Kidney epithelial cell (primary cell): ENCODE measurements around the gene UBASH3B. TPM values are rescaled to one million over a fixed set of nuclear protein-coding genes. Genes with fewer than 3 reads are reported as not detected.

Source experiments
- DNase-seq: peaks from one replicate; pipeline ENCODE4 v3.0.0-alpha.2; 2010; ENCODE audit warnings: low read depth
- H3K27me3 ChIP-seq: 2 replicates; pipeline ENCODE4 v1.6.0; 2011; ENCODE audit warnings: low read length; ENCODE audit not compliant: control insufficient read depth, insufficient read depth
- H3K36me3 ChIP-seq: 2 replicates; pipeline ENCODE4 v1.5.1; 2011; ENCODE audit warnings: low read length; ENCODE audit not compliant: control insufficient read depth, insufficient read depth
- H3K4me3 ChIP-seq: 2 replicates; pipeline ENCODE4 v1.5.1; 2011; ENCODE audit warnings: low read depth, mild to moderate bottlenecking, control low read depth, low read length
- total RNA-seq: library from RNA; depleted of rRNA; stranded (reverse); fragments of >200 nt; gene quantifications from 2 replicates; pipeline ENCODE4 v1.2.3, GENCODE V29; 2015
- TF ChIP-seq, protein P1 (sequence below): IDR thresholded peaks from 2 replicates; pipeline ENCODE4 v1.5.1; 2011; ENCODE audit warnings: mild to moderate bottlenecking, moderate library complexity, low read length, control low read depth, inconsistent platforms; ENCODE audit not compliant: insufficient read depth, poor library complexity, severe bottlenecking

Gene UBASH3B
- total RNA-seq, 1 donor from 2014 or later = 32.0 TPM

DNA sequence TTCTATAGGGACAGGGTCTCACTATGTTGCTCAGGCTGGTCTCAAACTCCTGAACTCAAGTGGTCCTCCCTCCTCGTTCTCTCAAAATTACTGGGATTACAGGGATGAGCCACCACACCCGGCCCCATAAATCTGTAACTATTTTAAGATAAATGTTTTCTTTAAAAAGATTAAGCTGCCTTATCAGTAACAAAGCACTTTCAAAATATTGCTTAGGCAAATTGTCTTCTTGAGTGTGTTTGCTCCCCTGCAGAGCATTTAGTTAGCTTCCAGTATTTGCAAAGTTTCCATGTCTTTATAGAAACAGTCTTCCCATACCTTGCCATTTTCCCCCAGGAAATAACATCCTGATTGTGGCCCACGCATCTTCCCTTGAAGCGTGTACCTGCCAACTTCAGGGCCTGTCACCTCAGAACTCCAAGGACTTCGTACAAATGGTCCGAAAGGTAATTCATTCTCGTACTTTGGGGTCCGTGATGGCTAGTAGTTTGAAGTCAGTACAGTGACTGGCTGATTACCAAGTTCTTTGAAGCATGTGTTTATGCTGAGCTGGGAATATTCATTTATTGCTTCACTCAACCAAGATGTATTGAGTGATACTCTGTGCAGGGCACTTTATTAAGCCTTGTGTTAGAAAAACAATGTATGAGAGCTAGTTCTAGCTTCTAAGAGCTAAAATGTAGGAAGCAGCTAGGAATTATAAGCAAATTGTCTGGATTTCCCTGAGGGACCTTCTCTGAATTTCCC, 152.4 kb downstream of the UBASH3B start:
- Histone ChIP-seq H3K4me3 (no peak overlapping the region), H3K27me3 (no peaks in the 10 kb centered on the region), H3K36me3 (peaks cover 2% of the 10 kb centered on the region)
- no peak for DNase-seq
- TF ChIP-seq, protein P1, sequence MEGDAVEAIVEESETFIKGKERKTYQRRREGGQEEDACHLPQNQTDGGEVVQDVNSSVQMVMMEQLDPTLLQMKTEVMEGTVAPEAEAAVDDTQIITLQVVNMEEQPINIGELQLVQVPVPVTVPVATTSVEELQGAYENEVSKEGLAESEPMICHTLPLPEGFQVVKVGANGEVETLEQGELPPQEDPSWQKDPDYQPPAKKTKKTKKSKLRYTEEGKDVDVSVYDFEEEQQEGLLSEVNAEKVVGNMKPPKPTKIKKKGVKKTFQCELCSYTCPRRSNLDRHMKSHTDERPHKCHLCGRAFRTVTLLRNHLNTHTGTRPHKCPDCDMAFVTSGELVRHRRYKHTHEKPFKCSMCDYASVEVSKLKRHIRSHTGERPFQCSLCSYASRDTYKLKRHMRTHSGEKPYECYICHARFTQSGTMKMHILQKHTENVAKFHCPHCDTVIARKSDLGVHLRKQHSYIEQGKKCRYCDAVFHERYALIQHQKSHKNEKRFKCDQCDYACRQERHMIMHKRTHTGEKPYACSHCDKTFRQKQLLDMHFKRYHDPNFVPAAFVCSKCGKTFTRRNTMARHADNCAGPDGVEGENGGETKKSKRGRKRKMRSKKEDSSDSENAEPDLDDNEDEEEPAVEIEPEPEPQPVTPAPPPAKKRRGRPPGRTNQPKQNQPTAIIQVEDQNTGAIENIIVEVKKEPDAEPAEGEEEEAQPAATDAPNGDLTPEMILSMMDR = no peak

DNA sequence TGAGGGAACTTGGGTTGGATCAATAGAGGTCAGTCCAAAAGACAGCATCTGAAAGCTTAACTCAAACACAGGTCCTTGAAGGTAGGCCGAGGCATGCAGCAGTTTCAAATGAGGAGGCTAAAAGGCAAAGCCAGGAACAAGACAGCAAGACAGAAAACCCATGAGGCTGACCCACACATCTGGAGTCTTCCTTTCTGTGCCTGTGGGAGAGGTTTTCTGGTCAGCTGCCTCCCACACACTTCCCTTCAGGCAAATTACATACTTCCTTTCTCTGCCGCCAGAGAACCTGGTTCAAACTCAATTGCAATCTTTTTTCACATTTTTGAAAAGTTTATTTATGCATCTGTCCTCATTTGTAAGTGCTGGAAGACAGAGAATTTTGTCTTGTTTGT, 153.0 kb downstream of the UBASH3B start:
- TF ChIP-seq, protein P1 = no peak
- H3K4me3 ChIP-seq = no peak overlapping the region
- DNase-seq = no peak
- no peaks in the 10 kb centered on the region for H3K27me3 ChIP-seq
- peaks cover 2% of the 10 kb centered on the region for H3K36me3 ChIP-seq

DNA sequence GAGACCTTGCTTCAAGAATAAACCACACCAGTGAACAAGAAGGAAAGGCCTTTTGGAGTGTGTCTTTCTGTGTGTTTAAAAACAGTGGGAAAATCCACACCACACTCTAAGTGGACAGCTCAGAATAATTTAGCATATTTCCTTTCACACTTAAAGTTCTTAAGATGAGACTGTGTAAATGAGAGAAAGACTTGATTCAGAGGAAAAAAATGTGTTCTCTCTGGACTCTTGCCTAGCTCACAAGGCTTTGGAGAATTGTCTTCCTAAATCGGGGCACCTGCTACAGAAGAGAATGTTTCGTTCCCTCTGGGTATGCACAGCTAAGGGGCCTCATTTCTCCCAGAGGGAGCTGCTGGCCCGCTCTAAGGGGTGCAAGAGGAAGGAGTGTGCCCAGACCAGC, 154.3 kb downstream of the UBASH3B start:
- TF ChIP-seq, protein P1 = no peak
- Histone ChIP-seq H3K4me3 (no peak overlapping the region), H3K36me3 (peaks cover 2% of the 10 kb centered on the region), H3K27me3 (no peaks in the 10 kb centered on the region)
- no peak for DNase-seq

DNA sequence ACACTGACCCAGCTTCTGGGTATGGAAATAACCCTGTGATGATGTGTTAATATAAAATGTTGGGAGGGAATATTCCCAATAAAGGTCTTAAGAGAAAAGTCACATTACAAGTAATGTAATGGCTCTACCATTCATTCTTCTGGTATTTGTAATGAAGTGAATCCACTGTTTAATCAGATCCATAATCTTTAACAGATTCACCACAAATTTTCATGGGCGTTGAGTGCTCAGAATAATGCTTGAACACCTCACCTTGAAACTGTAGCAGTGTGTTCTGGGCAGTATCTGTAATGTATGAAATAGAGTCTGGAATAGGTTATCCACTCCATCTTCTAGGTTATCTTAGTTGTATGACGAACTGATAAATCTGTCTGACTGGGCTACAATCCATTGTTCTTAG, 156.2 kb downstream of the UBASH3B start:
- TF ChIP-seq, protein P1 = no peak
- no peaks in the 10 kb centered on the region for H3K27me3 ChIP-seq
- peaks cover 2% of the 10 kb centered on the region for H3K36me3 ChIP-seq
- no peak for DNase-seq
- H3K4me3 ChIP-seq = no peak overlapping the region

DNA sequence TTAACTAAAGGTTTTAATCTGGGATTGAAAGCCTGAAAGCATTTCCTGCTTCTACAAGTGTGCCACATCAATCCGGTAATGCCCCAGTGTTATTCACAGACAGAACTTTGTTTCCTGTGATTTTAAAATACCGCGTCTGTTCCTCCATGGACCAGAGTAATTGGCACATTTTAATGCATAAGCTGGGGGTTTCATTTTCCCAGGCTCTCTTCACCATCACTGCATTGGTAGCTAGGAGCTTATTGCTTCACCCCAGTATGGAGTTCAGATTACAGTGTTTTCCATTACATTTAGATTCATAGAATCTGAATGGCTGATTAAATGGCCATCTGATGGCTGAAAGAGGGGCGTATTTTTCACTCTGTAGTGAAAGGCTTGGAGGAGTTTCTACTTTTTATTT, 157.1 kb downstream of the UBASH3B start:
- DNase-seq = no peak
- Histone ChIP-seq H3K27me3 (no peaks in the 10 kb centered on the region), H3K4me3 (no peak overlapping the region), H3K36me3 (peaks cover 2% of the 10 kb centered on the region)
- TF ChIP-seq, protein P1 = no peak
